HepG2 (cell line): Measurements from ENCODE around the gene ZBTB45. TPM values are rescaled to one million over a fixed set of nuclear protein-coding genes. Genes with fewer than 3 reads are reported as not detected.

Source experiments
- ATAC-seq: fragments of 200-7000 bp; cut with Tn5 transposase; 3 replicates; pipeline ENCODE4 v1.9.1; 2020; ENCODE audit warnings: mild to moderate bottlenecking, moderate library complexity
- BruUV-seq: library from RNA; stranded (reverse); fragments of 400-500 nt; replicated peaks from 2 replicates; lab custom pipeline; 2021; lab: Mats Ljungman, UMichigan
- CTCF ChIA-PET: fragments of 300-600 bp; formaldehyde crosslinking; extraction: SDS; loops from one replicate; lab custom pipeline; 2021; ENCODE audit warnings: low total read pairs, inconsistent platforms, low intra/inter-chr PET ratio; lab: Yijun Ruan, JAX
- POLR2A ChIA-PET: fragments of 350-600 bp; sonication (Branson Sonifier 250); formaldehyde crosslinking; loops from one replicate; lab custom pipeline; 2020; ENCODE audit warnings: antibody characterized with exemption, inconsistent platforms; lab: Yijun Ruan, JAX
- DNase-seq: peaks from one replicate; pipeline ENCODE4 v3.0.0-alpha.2; 2015; ENCODE audit warnings: low spot score
- FAIRE-seq: peaks from 3 replicates; lab custom pipeline; 2011; peaks lifted over from hg19 to GRCh38; lab: Jason Lieb, UNC
- H2AFZ ChIP-seq: one replicate; pipeline ENCODE4 v1.6.1; 2011; ENCODE audit warnings: low read length, inconsistent platforms
- H3K27ac ChIP-seq: fragments of 300-600 bp; 3 replicates; pipeline ENCODE4 v1.8.0; 2011; ENCODE audit warnings: mixed run types, mild to moderate bottlenecking, mixed read lengths, low read length, inconsistent platforms; ENCODE audit not compliant: insufficient read depth; ENCODE audit errors: extremely low read length
- H3K27me3 ChIP-seq, 2 experiments: fragments of 200-600 bp in 1 of 2; 2 replicates in 1 of 2; 3 replicates in 1 of 2; pipeline versions ENCODE4 v1.6.0 to v1.8.0; 2011; ENCODE audit warnings: low read length in 2 of 2, mild to moderate bottlenecking in 2 of 2, moderate library complexity in 2 of 2, inconsistent platforms in 1 of 2; ENCODE audit not compliant: insufficient read depth in 2 of 2, control insufficient read depth in 1 of 2
- H3K36me3 ChIP-seq, 2 experiments: fragments of 200-600 bp in 1 of 2; replicated peaks in 1 of 2; 2 replicates in 1 of 2; 3 replicates in 1 of 2; pipeline versions ENCODE4 v1.5.1 to v1.8.0; 2011; ENCODE audit warnings: low read length in 2 of 2, inconsistent platforms in 1 of 2; ENCODE audit not compliant: insufficient read depth in 2 of 2, control insufficient read depth in 1 of 2
- H3K4me1 ChIP-seq: 2 replicates; pipeline ENCODE4 v1.5.1; 2012; ENCODE audit warnings: low read length, inconsistent platforms; ENCODE audit not compliant: insufficient read depth
- H3K4me2 ChIP-seq: 2 replicates; pipeline ENCODE4 v1.6.0; 2011; ENCODE audit warnings: low read depth, low read length, inconsistent platforms
- H3K4me3 ChIP-seq, 3 experiments: fragments of 200-600 bp in 1 of 3; sonication (generic), shearing (Covaris generic) in 1 of 3; replicated peaks in 1 of 3; 2 replicates each; pipeline ENCODE4 v1.5.1; 2011 to 2016; ENCODE audit warnings: low read length in 3 of 3, inconsistent platforms in 2 of 3, low read depth in 2 of 3, mild to moderate bottlenecking in 2 of 3, control low read depth in 1 of 3, mixed read lengths in 1 of 3; ENCODE audit not compliant: insufficient read depth in 1 of 3
- H3K79me2 ChIP-seq: one replicate; pipeline ENCODE4 v1.6.1; 2011; ENCODE audit warnings: low read length, inconsistent platforms; ENCODE audit not compliant: insufficient read depth
- H3K9ac ChIP-seq: 2 replicates; pipeline ENCODE4 v1.6.0; 2011; ENCODE audit warnings: mild to moderate bottlenecking, low read depth, low read length, inconsistent platforms; ENCODE audit not compliant: insufficient read depth
- H3K9me3 ChIP-seq: 2 replicates; pipeline ENCODE4 v1.5.1; 2012; ENCODE audit warnings: mild to moderate bottlenecking, low read length
- H4K20me1 ChIP-seq: 2 replicates; pipeline ENCODE4 v1.6.0; 2011; ENCODE audit warnings: inconsistent platforms, mild to moderate bottlenecking, low read length, moderate library complexity; ENCODE audit not compliant: insufficient read depth
- CBFB ChIP-seq: sonication (generic); formaldehyde crosslinking; IDR thresholded peaks from 2 replicates; pipeline ENCODE4 v1.4.0; 2020; ENCODE audit warnings: missing genetic modification reagents
- CENPT ChIP-seq: sonication (generic); formaldehyde crosslinking; IDR thresholded peaks from 2 replicates; pipeline ENCODE4 v1.8.0; 2022; ENCODE audit warnings: low read depth, mild to moderate bottlenecking, moderate library complexity, missing genetic modification reagents
- EP300 ChIP-seq, 3 experiments: sonication (generic) in 1 of 3; formaldehyde crosslinking in 1 of 3; IDR thresholded peaks; 2 replicates each; pipeline versions ENCODE4 v1.5.1 to v1.6.1; 2011 to 2020; ENCODE audit warnings: low read depth in 2 of 3, low read length in 2 of 3, borderline replicate concordance in 1 of 3, improper control_type of control experiment in 1 of 3, mild to moderate bottlenecking in 1 of 3, missing genetic modification reagents in 1 of 3, moderate library complexity in 1 of 3
- GABPB1 ChIP-seq: IDR thresholded peaks from 2 replicates; pipeline ENCODE4 v1.6.1; 2016; ENCODE audit warnings: mild to moderate bottlenecking, missing genetic modification reagents, moderate library complexity, missing compliant biosample characterization
- NR3C1 ChIP-seq: sonication (generic); formaldehyde crosslinking; IDR thresholded peaks from 2 replicates; pipeline ENCODE4 v1.4.0; 2020; ENCODE audit warnings: missing genetic modification reagents
- RBAK ChIP-seq: sonication (generic); formaldehyde crosslinking; IDR thresholded peaks from 2 replicates; pipeline ENCODE4 v1.5.1; 2020; ENCODE audit warnings: mild to moderate bottlenecking, missing genetic modification reagents
- REPIN1 ChIP-seq: sonication (generic); formaldehyde crosslinking; IDR thresholded peaks from 2 replicates; pipeline ENCODE4 v1.8.0; 2022; ENCODE audit warnings: missing genetic modification reagents, low read depth, mild to moderate bottlenecking, borderline replicate concordance
- TCF12 ChIP-seq, 2 experiments: fragments of 450-650 bp in 1 of 2; sonication (generic) in 1 of 2; formaldehyde crosslinking in 1 of 2; IDR thresholded peaks; 2 replicates each; pipeline versions ENCODE4 v1.6.1 to v1.8.0; 2017 to 2022; ENCODE audit warnings: antibody characterized with exemption in 1 of 2, mild to moderate bottlenecking in 1 of 2, missing genetic modification reagents in 1 of 2, moderate library complexity in 1 of 2
- XBP1 ChIP-seq: sonication (generic); formaldehyde crosslinking; IDR thresholded peaks from 2 replicates; pipeline ENCODE4 v1.5.0; 2020; ENCODE audit warnings: missing genetic modification reagents
- ZNF441 ChIP-seq: sonication (generic); formaldehyde crosslinking; IDR thresholded peaks from 2 replicates; pipeline ENCODE4 v1.7.0; 2021; ENCODE audit warnings: missing genetic modification reagents, borderline replicate concordance
- ZNF644 ChIP-seq: IDR thresholded peaks from 2 replicates; pipeline ENCODE4 v1.6.1; 2016; ENCODE audit warnings: low read depth
- ZNF784 ChIP-seq: sonication (generic); formaldehyde crosslinking; IDR thresholded peaks from 2 replicates; pipeline ENCODE4 v1.5.1; 2020; ENCODE audit warnings: missing genetic modification reagents, mild to moderate bottlenecking, borderline replicate concordance
- WGBS: methylation state at CpG from one replicate; pipeline ENCODE4 v1.1.6; 2017; ENCODE audit warnings: low lambda C conversion rate; 5-methylcytosine and 5-hydroxymethylcytosine counted together
- in situ Hi-C: cut with HindIII; loops from 2 replicates; pipeline ENCODE4 v1.10.0; 2017; ENCODE audit warnings: low pct_unique_long_range_greater_than_20kb; ENCODE audit not compliant: extremely low pct_ligation_motif_present
- intact Hi-C: fragments of 100-400 bp; cut with micrococcal nuclease; formaldehyde crosslinking; loops from one replicate; pipeline ENCODE4 v1.10.0; 2022; ENCODE audit not compliant: unreplicated experiment
- polyA plus RNA-seq, 8 experiments: library from polyadenylated mRNA; depleted of rRNA in 3 of 8; stranded (reverse) in 7 of 8; unstranded in 1 of 8; fragments of >200 nt; fragmentation: Illumina TruSeq in 4 of 8; extraction: Trizol in 4 of 8; gene quantifications; 2 replicates each; pipeline versions ENCODE4 v1.2.1 to v1.2.3, GENCODE V29; 2011 to 2016; ENCODE audit warnings: low read depth in 4 of 8, missing spikeins in 1 of 8, mixed read lengths in 1 of 8; ENCODE audit not compliant: insufficient read depth in 1 of 8
- total RNA-seq, 5 experiments: library from RNA; depleted of rRNA; stranded (reverse); fragments of >200 nt; fragmentation: Illumina TruSeq; extraction: Trizol; gene quantifications; 2 replicates each; pipeline ENCODE4 v1.2.3, GENCODE V29; 2016; ENCODE audit warnings: low read depth in 1 of 5
- TF ChIP-seq, protein P1 (sequence below): IDR thresholded peaks from 2 replicates; pipeline ENCODE4 v1.6.1; 2016; ENCODE audit warnings: mild to moderate bottlenecking
- TF ChIP-seq, protein P2 (sequence below): IDR thresholded peaks from 2 replicates; pipeline ENCODE4 v1.6.1; 2016; ENCODE audit warnings: mild to moderate bottlenecking, missing biosample characterization, missing genetic modification reagents

ZBTB45 gene
- total and polyA plus RNA-seq, 2 of the 13 experiments (the other 11 are each of a cell fraction or from before 2014, with no cell fraction given) = 3.0 to 3.7 TPM

- H2AFZ ChIP-seq = no peak overlapping the region
- no peaks in the 10 kb centered on the region for H4K20me1 ChIP-seq
- intact Hi-C loops = no loop called here
- TF ChIP-seq, protein P1, sequence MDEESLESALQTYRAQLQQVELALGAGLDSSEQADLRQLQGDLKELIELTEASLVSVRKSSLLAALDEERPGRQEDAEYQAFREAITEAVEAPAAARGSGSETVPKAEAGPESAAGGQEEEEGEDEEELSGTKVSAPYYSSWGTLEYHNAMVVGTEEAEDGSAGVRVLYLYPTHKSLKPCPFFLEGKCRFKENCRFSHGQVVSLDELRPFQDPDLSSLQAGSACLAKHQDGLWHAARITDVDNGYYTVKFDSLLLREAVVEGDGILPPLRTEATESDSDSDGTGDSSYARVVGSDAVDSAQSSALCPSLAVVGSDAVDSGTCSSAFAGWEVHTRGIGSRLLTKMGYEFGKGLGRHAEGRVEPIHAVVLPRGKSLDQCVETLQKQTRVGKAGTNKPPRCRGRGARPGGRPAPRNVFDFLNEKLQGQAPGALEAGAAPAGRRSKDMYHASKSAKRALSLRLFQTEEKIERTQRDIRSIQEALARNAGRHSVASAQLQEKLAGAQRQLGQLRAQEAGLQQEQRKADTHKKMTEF = no peak
- TF ChIP-seq CBFB (no peak), XBP1 (CRISPR knock-in tag) (no peak), GABPB1 (CRISPR knock-in tag) (no peak), TCF12 (IDR thresholded peaks at IDR 0.05) (no peak), TCF12 (CRISPR knock-in tag; IDR thresholded peaks at IDR 0.05) (no peak), RBAK (no peak), EP300 (IDR thresholded peaks at IDR 0.05; ENCODE audit: low read depth in 2 of 2, low read length in 2 of 2) (no peak), EP300 (CRISPR knock-in tag; IDR thresholded peaks at IDR 0.05; ENCODE audit: borderline replicate concordance) (no peak), ZNF784 (CRISPR knock-in tag) (no peak), NR3C1 (CRISPR knock-in tag) (no peak), ZNF644 (CRISPR knock-in tag) (no peak), ZNF441 (CRISPR knock-in tag) (no peak), REPIN1 (CRISPR knock-in tag) (no peak), CENPT (CRISPR knock-in tag) (no peak)
- TF ChIP-seq, protein P2, sequence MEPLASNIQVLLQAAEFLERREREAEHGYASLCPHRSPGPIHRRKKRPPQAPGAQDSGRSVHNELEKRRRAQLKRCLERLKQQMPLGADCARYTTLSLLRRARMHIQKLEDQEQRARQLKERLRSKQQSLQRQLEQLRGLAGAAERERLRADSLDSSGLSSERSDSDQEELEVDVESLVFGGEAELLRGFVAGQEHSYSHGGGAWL (CRISPR knock-in tag) = no peak
- TF ChIP-seq, all 625 proteins: peak for 0
- Histone ChIP-seq H3K27ac (no peak overlapping the region), H3K27me3 (no peaks in the 10 kb centered on the region; a peak in 1 of 5 replicates), H3K4me1 (peaks cover 20% of the 10 kb centered on the region), H3K9me3 (no peaks in the 10 kb centered on the region), H3K4me3 (no peak overlapping the region), H3K79me2 (no peaks in the 10 kb centered on the region), H3K4me2 (no peak overlapping the region), H3K9ac (no peak overlapping the region), H3K36me3 (peaks cover 1 to 16% of the 10 kb centered on the region in 2 experiments; a peak in 2 of 5 replicates)
- in situ Hi-C loops = no loop called here
- ChIA-PET CTCF (no interaction called here), POLR2A (interaction anchor here (1.2 to 1.3 kb wide), 2 partner anchors 19 to 36 kb away, joined by 3 to 6 read pairs; no protein-coding TSS in a partner anchor)
- BruUV-seq = no TSS peak
- WGBS = 100% methylated on average over 1 of the region's 1 CpG
- FAIRE-seq (no peak), DNase-seq (no peak), ATAC-seq (no peak)
Observed at GRCh38 chr19:58477871-58478270, 41.7 kb downstream of the ZBTB45 start.
